Measurements from ENCODE around the gene DHX38.

DNA sequence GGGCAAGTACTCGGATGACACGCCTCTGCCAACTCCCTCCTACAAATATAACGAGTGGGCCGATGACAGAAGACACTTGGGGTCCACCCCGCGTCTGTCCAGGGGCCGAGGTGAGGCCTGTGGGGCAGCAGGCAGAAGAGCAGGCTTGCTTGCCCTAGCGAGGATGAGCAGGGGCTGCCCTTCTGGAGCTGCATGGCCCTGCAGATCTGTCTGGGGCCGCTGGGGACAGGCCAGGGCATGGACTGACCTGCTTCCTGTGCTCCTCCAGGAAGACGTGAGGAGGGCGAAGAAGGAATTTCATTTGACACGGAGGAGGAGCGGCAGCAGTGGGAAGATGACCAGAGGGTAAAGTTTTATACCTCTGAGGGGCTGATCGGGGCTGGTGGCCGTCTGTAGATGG lies 5.3 kb downstream of the DHX38 start:
- TF ChIP-seq POLR2A (IDR thresholded peaks at IDR 0.05) (no peak), POLR2AphosphoS5 (IDR thresholded peaks at IDR 0.05) (no peak)

All from sigmoid colon (tissue), 4 donors.